Smooth muscle cell (in vitro differentiated cells): ENCODE measurements around the gene OR1E1. TPM values are rescaled to one million over a fixed set of nuclear protein-coding genes. Genes with fewer than 3 reads are reported as not detected.
"Not testable (repeated sequence)": the region's sequence is repeated elsewhere in the genome, so short reads cannot be mapped to it uniquely, and the experiment has no call there.

Experiments used
- DNase-seq: peaks from one replicate; lab custom pipeline; 2025; ENCODE audit not compliant: unreplicated experiment; lab: John Stamatoyannopoulos, UW
- H2AFZ ChIP-seq: fragments of 200-600 bp; sonication (generic); 2 replicates; pipeline ENCODE4 v1.6.0; 2016; ENCODE audit warnings: antibody characterized with exemption, low read depth, mild to moderate bottlenecking
- H3F3A ChIP-seq: fragments of 200-600 bp; sonication (generic); 2 replicates; pipeline ENCODE4 v1.6.0; 2017; ENCODE audit warnings: antibody characterized with exemption, low read depth
- H3K27ac ChIP-seq: fragments of 200-600 bp; sonication (generic); 2 replicates; pipeline ENCODE4 v1.5.1; 2016; ENCODE audit warnings: low read depth, mild to moderate bottlenecking
- H3K27me3 ChIP-seq: fragments of 200-600 bp; sonication (generic); 2 replicates; pipeline ENCODE4 v1.6.1; 2016; ENCODE audit warnings: low read depth, mild to moderate bottlenecking
- H3K36me3 ChIP-seq: fragments of 200-600 bp; sonication (generic); 2 replicates; pipeline ENCODE4 v1.5.1; 2016; ENCODE audit warnings: low read depth
- H3K4me1 ChIP-seq: fragments of 200-600 bp; sonication (generic); 2 replicates; pipeline ENCODE4 v1.5.1; 2016; ENCODE audit warnings: low read depth
- H3K4me2 ChIP-seq: fragments of 200-600 bp; sonication (generic); 2 replicates; pipeline ENCODE4 v1.6.0; 2016; ENCODE audit warnings: mild to moderate bottlenecking
- H3K4me3 ChIP-seq: fragments of 200-600 bp; sonication (generic); 2 replicates; pipeline ENCODE4 v1.5.1; 2016; ENCODE audit warnings: mild to moderate bottlenecking
- H3K79me2 ChIP-seq: fragments of 200-600 bp; sonication (generic); 2 replicates; pipeline ENCODE4 v1.6.0; 2016; ENCODE audit warnings: low read depth, mild to moderate bottlenecking
- H3K9ac ChIP-seq: fragments of 200-600 bp; sonication (generic); 2 replicates; pipeline ENCODE4 v1.6.0; 2016; ENCODE audit warnings: low read depth
- H3K9me3 ChIP-seq: fragments of 200-600 bp; sonication (generic); replicated peaks from 2 replicates; pipeline ENCODE4 v1.5.1; 2016; ENCODE audit warnings: low read depth
- H4K20me1 ChIP-seq: fragments of 200-600 bp; sonication (generic); 2 replicates; pipeline ENCODE4 v1.6.0; 2016; ENCODE audit warnings: low read depth
- WGBS: methylation state at CpG from one replicate; pipeline ENCODE4 v1.1.7; 2016; ENCODE audit warnings: low lambda C conversion rate; 5-methylcytosine and 5-hydroxymethylcytosine counted together
- polyA plus RNA-seq: library from polyadenylated mRNA; unstranded; fragments of >200 nt; fragmentation: Nextera tagmentation; extraction: Ambion mirVana; gene quantifications from 2 replicates; pipeline ENCODE4 v1.2.1, GENCODE V29; 2016
- small RNA-seq: library from RNA; depleted of rRNA; stranded (forward); fragments of <200 nt; gene quantifications from one replicate; pipeline ENCODE3, GENCODE V24; 2014
- total RNA-seq: library from RNA; depleted of rRNA; stranded (reverse); fragments of >200 nt; gene quantifications from 2 replicates; pipeline ENCODE4 v1.2.3, GENCODE V29; 2014
- TF ChIP-seq, protein P1 (sequence below): fragments of 200-600 bp; sonication (generic); IDR thresholded peaks from 2 replicates; pipeline ENCODE4 v1.5.1; 2017; ENCODE audit warnings: borderline replicate concordance, mild to moderate bottlenecking, antibody characterized with exemption; ENCODE audit not compliant: insufficient read depth, poor library complexity, severe bottlenecking

The OR1E1 gene
- total and polyA plus RNA-seq, 2 experiments from 2014 or later, result not detected

DNA sequence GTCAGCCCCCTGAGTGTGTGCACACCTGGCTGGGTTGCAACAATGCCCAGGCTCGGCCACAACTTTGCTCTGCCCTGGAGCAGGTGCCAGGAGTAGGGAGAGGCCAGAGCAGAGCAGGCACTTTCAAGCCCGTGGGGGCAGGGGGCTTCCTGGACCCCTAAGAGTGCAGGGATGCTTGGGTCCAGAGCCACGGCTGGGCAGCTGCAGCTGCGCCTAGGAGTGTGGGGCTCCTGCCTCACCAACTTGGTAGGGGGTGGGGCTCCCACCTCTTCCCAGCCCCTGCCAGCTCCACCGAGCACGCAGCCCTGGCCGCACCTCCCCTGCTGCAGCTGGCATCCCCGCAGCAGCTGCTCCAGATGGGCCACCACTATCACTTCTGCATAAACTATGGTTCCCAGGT is 19.9 kb downstream of the OR1E1 start:
- H3K79me2 ChIP-seq, result no peaks in the 10 kb centered on the region

GRCh38 chr17:3371167-3371566 is 27.0 kb downstream of the OR1E1 start:
- H3K9me3 ChIP-seq, DNase-seq, H3K27ac ChIP-seq, H3K36me3 ChIP-seq, H3K4me1 ChIP-seq, H3K4me3 ChIP-seq, H3K9ac ChIP-seq, H4K20me1 ChIP-seq, H3K79me2 ChIP-seq, H3K27me3 ChIP-seq, H3F3A ChIP-seq, H2AFZ ChIP-seq, H3K4me2 ChIP-seq: not testable (repeated sequence)
- 100% methylated on average over 6 of the region's 31 CpGs for WGBS

More for the DNA sequence above, 19.9 kb downstream of the OR1E1 start:
- Histone ChIP-seq H3K27ac (no peak overlapping the region), H3K27me3 (no peaks in the 10 kb centered on the region), H3K4me2 (no peak overlapping the region), H3K4me3 (no peak overlapping the region), H3K9ac (no peak overlapping the region), H4K20me1 (no peaks in the 10 kb centered on the region), H3K9me3 (no peaks in the 10 kb centered on the region), H3K36me3 (no peaks in the 10 kb centered on the region), H3K4me1 (no peaks in the 10 kb centered on the region), H3F3A (no peaks in the 10 kb centered on the region), H2AFZ (no peak overlapping the region)
- 73% methylated on average over 8 of the region's 8 CpGs for WGBS
- DNase-seq, result no peak
- TF ChIP-seq, protein P1, sequence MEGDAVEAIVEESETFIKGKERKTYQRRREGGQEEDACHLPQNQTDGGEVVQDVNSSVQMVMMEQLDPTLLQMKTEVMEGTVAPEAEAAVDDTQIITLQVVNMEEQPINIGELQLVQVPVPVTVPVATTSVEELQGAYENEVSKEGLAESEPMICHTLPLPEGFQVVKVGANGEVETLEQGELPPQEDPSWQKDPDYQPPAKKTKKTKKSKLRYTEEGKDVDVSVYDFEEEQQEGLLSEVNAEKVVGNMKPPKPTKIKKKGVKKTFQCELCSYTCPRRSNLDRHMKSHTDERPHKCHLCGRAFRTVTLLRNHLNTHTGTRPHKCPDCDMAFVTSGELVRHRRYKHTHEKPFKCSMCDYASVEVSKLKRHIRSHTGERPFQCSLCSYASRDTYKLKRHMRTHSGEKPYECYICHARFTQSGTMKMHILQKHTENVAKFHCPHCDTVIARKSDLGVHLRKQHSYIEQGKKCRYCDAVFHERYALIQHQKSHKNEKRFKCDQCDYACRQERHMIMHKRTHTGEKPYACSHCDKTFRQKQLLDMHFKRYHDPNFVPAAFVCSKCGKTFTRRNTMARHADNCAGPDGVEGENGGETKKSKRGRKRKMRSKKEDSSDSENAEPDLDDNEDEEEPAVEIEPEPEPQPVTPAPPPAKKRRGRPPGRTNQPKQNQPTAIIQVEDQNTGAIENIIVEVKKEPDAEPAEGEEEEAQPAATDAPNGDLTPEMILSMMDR, result no peak

Small RNA genes within 50 kb of the gene (small RNA-seq; reads per million reads assigned to genes)
- not detected for gene OR1AC1P

Other genes starting within 250 kb of the OR1E1 start
- gene OR1A2, start 200.9 kb downstream of the OR1E1 start, total RNA-seq, result not detected in 2 replicates
- not detected in 2 replicates for gene OR1A2, start 200.9 kb downstream of the OR1E1 start, polyA plus RNA-seq
- not detected in 2 replicates for gene OR1A1, start 190.7 kb downstream of the OR1E1 start, total RNA-seq
- not detected in 2 replicates for gene OR1A1, start 190.7 kb downstream of the OR1E1 start, polyA plus RNA-seq
- not detected in 2 replicates for gene OR3A1, start 100.0 kb downstream of the OR1E1 start, total RNA-seq
- gene OR3A1, start 100.0 kb downstream of the OR1E1 start, polyA plus RNA-seq, result not detected in 2 replicates
- gene OR3A2, start 12.1 kb downstream of the OR1E1 start, total RNA-seq, result not detected in 2 replicates
- gene OR3A2, start 12.1 kb downstream of the OR1E1 start, polyA plus RNA-seq, result not detected in 2 replicates
- gene OR3A3, start 13.0 kb upstream of the OR1E1 start, total RNA-seq, result not detected in 2 replicates
- gene OR3A3, start 13.0 kb upstream of the OR1E1 start, polyA plus RNA-seq, result not detected in 2 replicates
- gene OR1E2, start 35.4 kb upstream of the OR1E1 start, total RNA-seq, result not detected in 2 replicates
- not detected in 2 replicates for gene OR1E2, start 35.4 kb upstream of the OR1E1 start, polyA plus RNA-seq
- not detected in 2 replicates for gene SPATA22, start 73.4 kb upstream of the OR1E1 start, total RNA-seq
- gene SPATA22, start 73.4 kb upstream of the OR1E1 start, polyA plus RNA-seq, result not detected in 2 replicates
- gene ASPA, start 77.6 kb upstream of the OR1E1 start, total RNA-seq, result not detected in 2 replicates
- not detected in 2 replicates for gene ASPA, start 77.6 kb upstream of the OR1E1 start, polyA plus RNA-seq
- 2.3 and 6.4 TPM in 2 replicates for gene TRPV3, start 159.4 kb upstream of the OR1E1 start, total RNA-seq
- 0.53 and 2.7 TPM in 2 replicates for gene TRPV3, start 159.4 kb upstream of the OR1E1 start, polyA plus RNA-seq
- gene TRPV1, start 211.0 kb upstream of the OR1E1 start, total RNA-seq, result 0.99 and 2.2 TPM in 2 replicates
- gene TRPV1, start 211.0 kb upstream of the OR1E1 start, polyA plus RNA-seq, result 0.90 and 2.8 TPM in 2 replicates
- 9.0 and 9.5 TPM in 2 replicates for gene SHPK, start 237.8 kb upstream of the OR1E1 start, total RNA-seq
- gene SHPK, start 237.8 kb upstream of the OR1E1 start, polyA plus RNA-seq, result 5.3 and 8.2 TPM in 2 replicates
- gene CTNS, start 238.3 kb upstream of the OR1E1 start, total RNA-seq, result 20.6 and 24.9 TPM in 2 replicates
- gene CTNS, start 238.3 kb upstream of the OR1E1 start, polyA plus RNA-seq, result 13.7 and 15.8 TPM in 2 replicates